Neutrophil (primary cell): ENCODE measurements around the gene KLF16.
A peak's percentile ranks its signal among the peaks of the same experiment; 100 is the strongest.

Experiments
- H3K27ac ChIP-seq: fragments of 200-600 bp; sonication (generic); 2 replicates; pipeline ENCODE4 v1.5.1; 2016; ENCODE audit warnings: mild to moderate bottlenecking, moderate library complexity
- H3K27me3 ChIP-seq: fragments of 200-600 bp; sonication (generic); 2 replicates; pipeline ENCODE4 v1.6.0; 2016; ENCODE audit warnings: mild to moderate bottlenecking
- H3K36me3 ChIP-seq: fragments of 200-600 bp; sonication (generic); 2 replicates; pipeline ENCODE4 v1.5.1; 2017
- H3K4me1 ChIP-seq, 2 experiments: fragments of 200-600 bp in 1 of 2; sonication (generic) in 1 of 2; 1 replicate in 1 of 2; 2 replicates in 1 of 2; pipeline versions ENCODE4 v1.5.1 to v1.6.1; 2013 to 2016; ENCODE audit warnings: low read depth in 1 of 2, low read length in 1 of 2, mild to moderate bottlenecking in 1 of 2, moderate library complexity in 1 of 2; ENCODE audit not compliant: control insufficient read depth in 1 of 2, insufficient read depth in 1 of 2
- H3K4me3 ChIP-seq, 2 experiments: fragments of 200-600 bp in 1 of 2; sonication (generic) in 1 of 2; 1 replicate in 1 of 2; 2 replicates in 1 of 2; pipeline ENCODE4 v1.5.1; 2013 to 2016; ENCODE audit warnings: low read depth in 1 of 2, low read length in 1 of 2, mild to moderate bottlenecking in 1 of 2, moderate library complexity in 1 of 2
- H3K9me3 ChIP-seq: fragments of 200-600 bp; sonication (generic); 2 replicates; pipeline ENCODE4 v1.5.1; 2016
- CTCF ChIP-seq: fragments of 200-600 bp; sonication (generic); IDR thresholded peaks from 2 replicates; pipeline ENCODE4 v1.5.1; 2016; ENCODE audit warnings: antibody characterized with exemption

Gene KLF16

GRCh38 chr19:1905110-1905862 lies 41.9 kb upstream of the KLF16 start, which contains the start of the genes ADAT3 and SCAMP4:
ADAT3 (plus strand) TSS chr19:1905399; CDS start chr19:1912048, 6,649 bp downstream.
SCAMP4 (plus strand) TSS chr19:1905399; CDS start chr19:1915020, 9,621 bp downstream.
- Histone ChIP-seq H3K27me3 (peaks cover 8% of the 10 kb centered on the region), H3K4me1 (peaks cover 29 to 37% of the 10 kb centered on the region in 2 experiments)
- TF ChIP-seq CTCF: peak; percentile 74

GRCh38 chr19:1904860-1905109 lies 41.4 kb upstream of the KLF16 start:
- peaks cover 4% of the 10 kb centered on the region for H3K27me3 ChIP-seq
- H3K27ac ChIP-seq: peak overlapping the region; percentile 85
- no peak for TF ChIP-seq CTCF
- no peaks in the 10 kb centered on the region for H3K9me3 ChIP-seq
- H3K4me3 ChIP-seq: peak overlapping the region; percentile 67 to 68
- peaks cover 29 to 37% of the 10 kb centered on the region in 2 experiments for H3K4me1 ChIP-seq
- H3K36me3 ChIP-seq: no peaks in the 10 kb centered on the region

More at GRCh38 chr19:1905110-1905862, 41.9 kb upstream of the KLF16 start, which contains the start of the genes ADAT3 and SCAMP4:
- H3K36me3 ChIP-seq: no peaks in the 10 kb centered on the region
- peak within 1 kb of the TSS; percentile 85 for H3K27ac ChIP-seq
- H3K4me3 ChIP-seq: peak within 1 kb of the TSS; percentile 67 to 68
- H3K9me3 ChIP-seq: no peaks in the 10 kb centered on the region

DNA sequence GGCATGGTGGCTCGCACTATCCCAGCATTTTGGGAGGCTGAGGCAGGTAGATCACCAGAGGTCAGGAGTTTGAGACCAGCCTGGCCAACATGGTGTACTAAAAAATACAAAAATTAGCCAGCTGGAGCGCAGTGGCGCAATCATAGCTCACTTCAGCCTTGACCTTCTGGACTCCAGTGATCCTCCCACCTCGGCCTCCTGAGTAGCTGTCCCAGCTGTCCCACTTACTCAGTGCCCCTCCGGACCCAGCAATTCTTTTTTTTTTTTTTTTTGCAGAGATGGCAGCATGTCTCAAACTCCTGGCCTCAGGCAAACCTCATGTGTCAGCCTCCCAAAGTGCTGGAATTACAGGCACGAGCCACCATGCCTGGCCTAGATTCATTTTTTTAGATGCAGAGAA lies 39.5 kb upstream of the KLF16 start:
- no peak for TF ChIP-seq CTCF
- Histone ChIP-seq H3K4me3 (no peak overlapping the region), H3K36me3 (no peaks in the 10 kb centered on the region), H3K27me3 (no peaks in the 10 kb centered on the region), H3K27ac (no peak overlapping the region), H3K9me3 (no peaks in the 10 kb centered on the region), H3K4me1 (peaks cover 29 to 39% of the 10 kb centered on the region in 2 experiments)

- H3K27ac ChIP-seq: peak overlapping the region; percentile 92
- peaks cover 38 to 49% of the 10 kb centered on the region in 2 experiments for H3K4me1 ChIP-seq
- H3K36me3 ChIP-seq: no peaks in the 10 kb centered on the region
- H3K9me3 ChIP-seq: no peaks in the 10 kb centered on the region
- H3K4me3 ChIP-seq: peak overlapping the region; percentile 4 to 25
- no peaks in the 10 kb centered on the region for H3K27me3 ChIP-seq
- TF ChIP-seq CTCF: peak; percentile 11
These were observed 38.6 kb upstream of the KLF16 start for GRCh38 chr19:1901940-1902404.

GRCh38 chr19:1896508-1896907 lies 33.1 kb upstream of the KLF16 start:
- H3K27me3 ChIP-seq: no peaks in the 10 kb centered on the region
- no peak overlapping the region for H3K4me3 ChIP-seq
- H3K36me3 ChIP-seq: no peaks in the 10 kb centered on the region
- TF ChIP-seq CTCF: no peak
- H3K27ac ChIP-seq: no peak overlapping the region
- peaks cover 37 to 45% of the 10 kb centered on the region in 2 experiments for H3K4me1 ChIP-seq
- no peaks in the 10 kb centered on the region for H3K9me3 ChIP-seq
